Left ventricle myocardium inferior (tissue), 1 donor: ENCODE results near the gene CTNNBL1. TPM values are rescaled to one million over a fixed set of nuclear protein-coding genes. Genes with fewer than 3 reads are reported as not detected.

Experiments
- DNase-seq: peaks from one replicate; pipeline ENCODE4 v3.0.0-alpha.2; 2020
- H3K27ac ChIP-seq: fragments of 200-600 bp; replicated peaks from 2 replicates; pipeline ENCODE4 v1.8.0; 2021
- H3K27me3 ChIP-seq: fragments of 200-600 bp; 2 replicates; pipeline ENCODE4 v1.8.0; 2021; ENCODE audit warnings: low read depth
- H3K36me3 ChIP-seq: fragments of 200-600 bp; 2 replicates; pipeline ENCODE4 v1.8.0; 2021
- H3K4me1 ChIP-seq: fragments of 200-600 bp; 2 replicates; pipeline ENCODE4 v1.8.0; 2021
- H3K4me3 ChIP-seq: fragments of 200-600 bp; 2 replicates; pipeline ENCODE4 v1.8.0; 2021; ENCODE audit warnings: mild to moderate bottlenecking, moderate library complexity
- H3K9me3 ChIP-seq: fragments of 200-600 bp; replicated peaks from 2 replicates; pipeline ENCODE4 v1.8.0; 2021
- CTCF ChIP-seq: fragments of 200-600 bp; IDR thresholded peaks from 2 replicates; pipeline ENCODE4 v1.8.0; 2021; ENCODE audit warnings: antibody characterized with exemption, mild to moderate bottlenecking, borderline replicate concordance
- intact Hi-C: fragments of 100-400 bp; cut with micrococcal nuclease; formaldehyde crosslinking; loops from one replicate; pipeline ENCODE4 v1.11.0; 2022
- total RNA-seq: library from RNA; stranded (reverse); fragmentation: NEBNext Ultra II Directional; extraction: Animal tissue kit (Norgen Biotek cat#: 25700); gene quantifications from one replicate; pipeline ENCODE4 v1.2.1, GENCODE V29; 2021
- donor health status: DM: no; HTN: yes; CAD: no; lungs with severe emphysema.

CTNNBL1 gene
- total RNA-seq, 1 donor from 2014 or later: 58.8 TPM

DNA sequence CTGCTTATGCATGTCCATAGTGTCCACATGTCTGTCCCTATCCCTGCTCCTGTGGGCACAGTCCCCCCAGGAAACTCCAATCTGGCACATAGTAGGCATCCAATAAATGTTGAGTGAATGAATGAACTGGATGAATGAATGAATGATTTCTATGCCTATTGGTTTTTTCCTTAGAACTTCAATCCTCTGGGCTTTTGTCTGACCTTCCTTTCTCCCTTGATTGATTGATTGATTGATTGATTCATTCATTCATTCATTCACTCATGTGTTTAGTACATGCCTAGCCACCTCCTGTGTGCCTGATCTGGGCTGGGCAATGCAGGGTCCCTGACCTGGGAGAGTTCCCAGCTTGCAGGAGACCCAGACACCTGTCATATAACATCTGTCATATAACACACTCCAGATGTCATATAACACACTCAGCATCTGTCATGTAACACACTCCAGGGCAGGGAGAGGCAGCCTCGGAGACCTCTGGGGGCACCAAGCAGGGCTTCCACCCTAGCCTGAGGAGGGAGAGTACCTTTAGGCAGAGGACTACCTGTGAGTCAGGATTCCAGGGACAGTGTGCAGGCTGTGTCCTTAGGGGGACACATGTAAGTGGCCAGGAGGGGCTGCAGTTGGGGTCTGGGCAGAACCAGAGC is 227.0 kb downstream of the CTNNBL1 start:
- intact Hi-C loops: no loop called here
- Histone ChIP-seq H3K4me3 (no peak overlapping the region), H3K9me3 (no peaks in the 10 kb centered on the region), H3K27me3 (peaks cover 70% of the 10 kb centered on the region), H3K27ac (no peak overlapping the region), H3K4me1 (peaks cover 7% of the 10 kb centered on the region), H3K36me3 (no peaks in the 10 kb centered on the region)
- DNase-seq: no peak
- TF ChIP-seq CTCF: no peak

DNA sequence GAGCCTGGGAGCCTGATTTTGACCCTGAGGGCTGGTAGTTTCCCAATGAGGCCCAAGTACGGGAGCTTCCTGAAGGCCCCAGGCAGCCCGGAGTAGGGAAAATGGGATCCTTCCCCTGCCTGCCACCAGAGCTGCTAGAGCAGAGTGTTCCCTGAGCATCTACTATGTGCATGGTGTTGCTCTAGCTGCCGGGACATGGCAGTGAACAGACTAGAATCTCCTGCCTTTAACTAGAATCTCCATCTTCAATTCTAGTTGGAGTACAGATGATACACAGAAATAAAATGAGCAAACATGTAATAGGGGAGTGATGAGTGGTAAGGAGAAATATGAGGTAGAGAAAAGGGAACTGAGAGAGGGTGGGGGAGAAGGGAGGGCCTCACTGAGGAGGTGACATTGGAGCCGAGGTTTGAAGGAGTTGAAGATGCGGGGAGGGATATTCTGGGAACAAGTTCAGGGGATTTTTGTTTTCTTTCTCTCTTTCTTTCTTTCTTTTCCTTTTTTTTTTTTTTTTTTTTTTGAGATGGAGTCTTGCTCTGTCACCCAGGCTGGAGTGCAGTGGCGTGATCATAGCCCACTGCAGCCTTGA is 227.6 kb downstream of the CTNNBL1 start:
- Histone ChIP-seq H3K27me3 (peaks cover 63% of the 10 kb centered on the region), H3K27ac (no peak overlapping the region), H3K4me3 (no peak overlapping the region), H3K4me1 (peaks cover under 1% of the 10 kb centered on the region), H3K36me3 (no peaks in the 10 kb centered on the region), H3K9me3 (no peaks in the 10 kb centered on the region)
- DNase-seq: no peak
- no peak for TF ChIP-seq CTCF
- intact Hi-C loops: no loop called here

Other genes with a start within 250 kb of the CTNNBL1 start
- 0.33 TPM for gene NNAT, start 172.8 kb upstream of the CTNNBL1 start, total RNA-seq
- gene BLCAP, start 166.2 kb upstream of the CTNNBL1 start, total RNA-seq: 91.8 TPM
- 50.3 TPM for gene VSTM2L, start 209.1 kb downstream of the CTNNBL1 start, total RNA-seq